HUDEP-2 (cell line): Measurements from ENCODE around the gene KLHL30.

Experiments
- DNase-seq, 76 experiments: peaks; one replicate each; lab custom pipeline; 2025; ENCODE audit not compliant: unreplicated experiment in 76 of 76; lab: John Stamatoyannopoulos, UW

The KLHL30 gene

DNA sequence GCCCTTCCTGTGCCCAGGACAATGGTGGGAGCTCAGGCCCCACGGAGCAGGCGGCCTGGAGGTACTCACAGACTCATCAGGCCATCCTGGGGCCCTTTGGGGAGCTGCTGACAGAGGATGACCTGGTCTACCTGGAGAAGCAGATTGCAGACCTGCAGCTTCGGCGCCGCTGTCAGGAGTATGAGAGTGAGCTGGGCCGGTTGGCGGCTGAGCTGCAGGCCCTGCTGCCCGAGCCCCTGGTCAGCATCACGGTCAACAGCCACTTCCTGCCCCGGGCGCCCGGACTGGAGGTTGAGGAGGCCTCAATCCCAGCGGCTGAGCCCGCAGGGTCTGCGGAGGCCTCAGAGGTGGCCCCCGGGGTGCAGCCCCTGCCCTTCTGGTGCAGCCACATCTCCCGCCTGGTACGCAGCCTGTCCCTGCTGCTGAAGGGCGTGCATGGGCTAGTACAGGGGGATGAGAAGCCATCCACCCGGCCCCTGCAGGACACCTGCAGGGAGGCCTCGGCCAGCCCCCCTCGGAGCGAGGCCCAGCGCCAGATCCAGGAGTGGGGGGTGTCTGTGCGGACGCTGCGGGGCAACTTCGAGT, 8.3 kb upstream of the KLHL30 start:
- no peak for DNase-seq

DNA sequence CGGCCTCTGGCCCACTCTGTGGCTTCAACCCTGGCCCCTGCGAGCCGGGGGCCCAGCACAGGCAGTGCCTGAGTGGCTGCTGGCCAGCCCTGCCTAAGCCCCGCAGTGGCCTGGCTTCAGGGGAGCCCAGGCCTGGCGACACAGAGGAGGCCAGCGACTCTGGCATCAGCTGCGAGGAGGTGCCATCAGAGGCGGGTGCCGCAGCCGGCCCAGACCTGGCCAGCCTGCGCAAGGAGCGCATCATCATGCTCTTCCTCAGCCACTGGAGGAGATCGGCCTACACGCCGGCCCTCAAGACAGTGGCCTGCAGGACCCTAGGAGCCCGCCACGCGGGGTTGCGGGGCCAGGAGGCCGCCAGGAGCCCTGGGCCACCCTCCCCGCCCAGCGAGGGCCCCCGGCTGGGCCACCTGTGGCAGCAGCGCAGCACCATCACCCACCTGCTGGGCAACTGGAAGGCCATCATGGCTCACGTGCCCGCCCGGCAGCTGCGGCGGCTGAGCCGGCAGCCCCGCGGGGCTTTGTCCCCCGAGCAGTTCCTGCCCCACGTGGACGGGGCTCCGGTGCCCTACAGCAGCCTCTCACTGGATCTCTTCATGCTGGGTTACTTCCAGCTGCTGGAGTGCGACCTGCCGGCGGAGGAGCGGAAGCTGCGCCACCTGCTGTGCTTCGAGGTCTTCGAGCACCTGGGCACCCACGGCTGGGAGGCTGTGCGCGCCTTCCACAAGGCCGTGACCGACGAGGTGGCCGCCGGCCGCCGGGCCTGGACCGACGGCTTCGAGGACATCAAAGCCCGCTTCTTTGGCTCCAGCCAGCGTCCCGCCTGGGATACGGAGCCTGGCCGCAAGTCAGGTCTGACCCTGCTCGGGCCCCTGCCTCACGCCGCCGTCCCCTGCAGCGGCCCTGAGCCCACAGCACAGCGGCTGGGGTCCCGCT, 7.5 kb upstream of the KLHL30 start:
- DNase-seq: no peak

DNA sequence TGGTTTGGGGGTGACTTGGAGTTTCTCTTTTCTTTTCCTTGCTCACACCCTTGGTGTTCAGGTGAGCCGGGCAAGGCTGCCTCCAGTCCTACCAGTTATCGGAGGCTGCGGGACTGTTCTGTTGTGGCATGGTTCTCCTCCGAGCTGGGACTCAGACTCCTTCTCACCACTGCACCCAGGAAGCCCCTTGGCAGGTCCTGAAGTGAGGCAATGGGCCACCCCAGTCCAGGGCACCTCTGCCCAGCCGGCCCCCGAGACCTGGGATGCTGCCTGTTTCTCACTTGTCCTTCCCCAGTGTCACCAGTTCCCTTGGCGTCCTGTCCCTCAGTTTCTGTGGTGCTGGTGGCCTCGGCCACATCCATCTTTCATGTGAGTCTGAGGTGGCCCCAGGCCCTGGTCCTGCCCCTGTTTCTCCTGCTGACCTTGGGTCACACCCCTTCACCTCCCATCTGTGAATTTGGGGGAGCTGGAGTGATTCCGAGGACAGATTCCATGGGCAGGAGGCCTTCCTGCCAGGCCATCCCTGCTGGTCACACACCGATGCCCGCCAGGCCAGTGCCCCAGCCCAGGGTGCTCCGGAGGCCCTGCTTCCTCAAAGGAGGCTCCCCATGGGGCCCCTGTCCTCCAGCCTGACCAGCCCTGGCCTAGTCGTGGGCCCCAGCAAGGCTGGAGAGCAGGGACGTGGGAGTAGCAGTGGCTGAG, 6.6 kb upstream of the KLHL30 start:
- no peak for DNase-seq

DNA sequence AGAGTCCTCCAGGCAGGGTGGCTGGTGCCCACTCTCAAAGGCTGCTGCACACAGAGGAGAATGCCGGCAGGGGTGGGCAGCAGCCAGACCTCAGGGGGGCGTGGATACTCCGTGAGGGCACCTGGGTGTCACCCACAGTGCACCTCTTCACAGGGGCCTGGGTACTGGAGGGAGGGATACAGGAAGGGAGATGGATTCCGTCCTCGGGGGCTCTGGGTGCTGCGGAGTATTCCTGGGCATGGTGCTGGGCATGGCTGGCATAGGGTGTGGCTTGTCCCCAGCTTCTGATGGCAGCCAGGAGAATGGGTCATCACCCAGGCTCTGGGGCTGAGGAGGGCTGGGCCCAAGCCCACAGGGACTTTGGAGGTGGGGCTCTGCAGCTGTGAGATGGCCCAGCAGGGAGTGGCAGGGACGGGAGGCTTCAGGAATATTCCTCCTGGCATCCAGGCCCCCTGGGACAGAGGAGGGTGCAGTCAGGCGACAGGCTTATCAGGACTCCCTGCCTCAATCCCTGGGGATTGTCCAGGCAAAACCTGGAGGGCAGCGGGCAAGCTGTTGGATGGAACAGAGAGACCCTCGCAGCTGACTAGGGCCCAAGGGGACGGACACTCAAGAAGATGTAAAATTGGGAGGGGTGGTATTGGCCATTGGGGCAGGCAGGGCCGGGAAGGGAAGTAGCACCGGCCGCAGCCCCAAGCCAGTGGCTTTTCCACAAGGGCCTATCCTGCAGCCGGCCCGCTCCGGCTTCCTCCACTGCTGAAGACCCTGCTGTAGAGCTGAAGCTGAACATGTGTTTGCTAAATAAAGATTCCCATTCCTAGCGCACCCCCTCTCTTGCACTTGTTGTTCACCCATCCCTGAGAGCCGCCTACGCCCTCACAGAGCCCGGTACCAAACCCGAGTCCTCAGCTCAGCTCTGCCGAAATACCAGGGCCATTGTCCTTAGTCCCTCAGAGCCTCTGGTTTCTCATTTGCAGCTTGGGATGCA, 5.7 kb upstream of the KLHL30 start:
- DNase-seq: no peak

DNA sequence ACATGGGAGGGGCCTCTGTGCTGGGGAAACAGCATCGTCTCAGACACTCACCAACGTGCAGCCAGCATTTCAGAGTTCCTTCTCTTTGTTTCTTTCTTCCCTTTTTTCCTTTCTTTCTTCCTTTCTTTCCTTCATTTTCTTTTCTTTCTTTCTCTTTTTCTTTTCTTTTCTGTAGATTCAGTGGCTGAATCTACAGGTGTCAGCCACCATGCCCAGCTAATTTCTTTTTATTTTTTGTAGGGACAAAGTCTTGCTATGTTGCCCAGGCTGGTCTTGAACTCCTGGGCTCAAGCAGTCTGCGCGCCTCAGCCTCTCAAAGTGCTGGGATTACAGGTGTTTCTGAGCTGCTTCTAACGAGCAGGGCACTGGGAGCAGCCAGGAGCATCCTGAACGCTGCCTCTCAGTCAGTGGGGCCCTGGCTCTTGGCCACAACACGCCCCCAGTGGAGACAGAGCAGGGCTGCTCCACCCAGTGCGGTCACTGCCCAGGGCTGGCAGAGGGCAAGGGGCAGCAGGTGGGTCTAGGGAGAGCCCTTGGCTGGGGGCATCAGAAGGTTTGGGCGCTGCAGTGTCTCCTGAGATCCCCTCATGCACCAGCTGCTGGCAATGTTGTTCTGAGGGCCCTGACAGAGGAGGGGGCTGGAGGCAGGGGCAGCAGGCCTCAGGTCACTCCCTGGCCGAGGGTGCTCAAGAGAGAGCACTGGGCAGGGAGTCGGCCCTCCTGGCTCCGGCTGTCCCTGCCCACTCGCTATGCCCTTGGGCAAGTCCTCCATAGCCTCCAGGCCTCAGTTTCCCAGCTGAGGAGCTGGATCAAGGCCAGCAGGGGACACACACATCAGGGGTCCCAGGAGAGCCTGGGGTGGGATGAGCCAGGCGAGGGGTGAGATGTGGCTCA, 4.7 kb upstream of the KLHL30 start:
- no peak for DNase-seq

DNA sequence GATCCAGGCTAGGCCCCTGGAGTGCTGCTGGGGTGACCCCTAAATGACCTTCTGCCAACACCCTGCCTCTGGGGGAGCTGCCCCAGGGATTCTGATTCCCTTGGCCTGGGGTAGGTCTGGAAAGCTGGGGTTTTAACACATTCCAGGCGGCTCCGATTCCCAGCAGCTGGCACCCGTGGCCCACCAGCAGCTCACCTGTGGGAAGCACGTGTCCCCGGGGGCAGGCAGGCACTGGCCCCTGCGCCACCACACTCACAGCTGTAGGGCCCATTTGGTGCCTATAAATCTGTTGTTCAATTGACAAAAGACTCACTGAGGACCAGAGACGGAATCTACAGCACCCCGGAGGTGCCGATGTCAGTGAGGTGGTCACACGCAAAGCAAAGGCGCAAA, 4.1 kb upstream of the KLHL30 start:
- DNase-seq: no peak

DNA sequence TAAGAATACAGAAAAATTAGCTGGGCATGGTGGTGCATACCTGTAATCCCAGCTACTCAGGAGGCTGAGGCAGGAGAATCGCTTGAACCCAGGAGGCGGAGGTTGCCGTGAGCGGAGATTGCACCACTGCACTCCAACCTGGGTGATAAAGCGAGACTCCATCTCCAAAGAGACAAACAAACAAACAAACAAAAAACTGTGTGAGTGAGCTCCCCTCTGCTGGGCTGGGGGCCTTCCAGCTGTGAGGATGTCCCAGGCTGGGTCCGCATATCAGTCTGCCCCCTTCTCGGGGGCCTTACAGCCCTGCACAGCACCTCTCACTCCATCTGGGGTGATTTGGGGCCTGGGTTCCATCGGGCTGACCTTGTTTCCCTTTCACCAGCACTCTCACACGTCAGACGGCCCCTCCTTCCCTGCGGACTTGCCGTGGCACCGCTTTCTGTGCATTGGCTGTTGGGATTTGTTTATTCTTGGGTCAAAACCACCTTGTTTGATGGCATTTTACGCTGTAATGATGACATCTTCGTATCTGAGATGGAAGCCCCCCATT, 2.8 kb upstream of the KLHL30 start:
- no peak for DNase-seq

DNA sequence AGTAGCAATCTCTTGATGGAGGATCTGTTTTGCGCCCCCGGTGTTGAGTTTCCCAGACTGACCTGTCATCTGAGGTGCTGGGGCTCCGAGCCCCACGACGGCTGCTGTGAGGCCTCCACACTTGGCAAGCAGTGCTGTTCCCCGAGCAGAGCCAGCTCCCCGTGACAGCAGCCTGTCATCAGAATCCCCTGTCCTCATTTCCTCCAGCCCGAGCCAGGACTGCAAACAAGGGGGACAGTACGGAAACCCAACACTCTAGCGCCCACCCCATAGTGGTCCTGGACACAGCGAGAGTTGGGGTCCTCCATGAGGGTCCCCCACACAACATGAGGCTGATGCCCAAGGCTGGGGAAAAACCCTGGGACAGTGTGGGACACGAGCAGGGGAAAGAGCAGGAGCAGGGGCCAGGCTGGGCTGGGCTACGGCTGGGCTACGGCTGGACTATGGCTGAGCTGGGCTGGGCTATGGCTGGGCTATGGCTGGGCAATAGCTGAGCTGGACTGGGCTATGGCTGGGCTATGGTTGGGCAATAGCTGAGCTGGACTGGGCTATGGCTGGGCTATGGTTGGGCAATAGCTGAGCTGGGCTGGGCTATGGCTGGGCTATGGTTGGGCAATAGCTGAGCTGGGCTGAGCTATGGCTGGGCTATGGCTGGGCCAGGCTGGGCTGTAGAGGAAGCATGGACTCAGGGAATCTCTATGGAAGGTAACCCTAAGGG, 1.5 kb upstream of the KLHL30 start:
- DNase-seq: peak in 1 of 76 experiments; percentile 16

DNA sequence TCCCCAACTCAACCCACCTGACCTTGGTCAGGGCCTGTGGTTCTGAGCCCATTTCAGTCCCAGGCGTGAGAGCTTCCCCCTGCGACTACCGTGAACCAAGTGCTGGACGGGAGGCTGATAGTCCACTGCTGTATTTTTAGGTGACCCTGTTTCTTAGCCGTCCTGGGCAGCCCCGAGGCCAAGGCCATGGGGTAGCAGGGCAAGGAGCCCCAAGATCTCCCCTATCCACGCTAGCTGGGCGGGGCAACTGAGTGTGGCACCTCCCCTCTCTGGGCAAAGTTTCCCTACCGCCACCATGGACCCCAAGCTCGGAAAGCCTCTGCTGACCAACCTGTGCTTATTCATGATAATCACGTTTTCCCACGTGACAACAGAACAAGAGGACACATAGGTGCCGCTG, 583 bp upstream of the KLHL30 start:
- DNase-seq: no peak

DNA sequence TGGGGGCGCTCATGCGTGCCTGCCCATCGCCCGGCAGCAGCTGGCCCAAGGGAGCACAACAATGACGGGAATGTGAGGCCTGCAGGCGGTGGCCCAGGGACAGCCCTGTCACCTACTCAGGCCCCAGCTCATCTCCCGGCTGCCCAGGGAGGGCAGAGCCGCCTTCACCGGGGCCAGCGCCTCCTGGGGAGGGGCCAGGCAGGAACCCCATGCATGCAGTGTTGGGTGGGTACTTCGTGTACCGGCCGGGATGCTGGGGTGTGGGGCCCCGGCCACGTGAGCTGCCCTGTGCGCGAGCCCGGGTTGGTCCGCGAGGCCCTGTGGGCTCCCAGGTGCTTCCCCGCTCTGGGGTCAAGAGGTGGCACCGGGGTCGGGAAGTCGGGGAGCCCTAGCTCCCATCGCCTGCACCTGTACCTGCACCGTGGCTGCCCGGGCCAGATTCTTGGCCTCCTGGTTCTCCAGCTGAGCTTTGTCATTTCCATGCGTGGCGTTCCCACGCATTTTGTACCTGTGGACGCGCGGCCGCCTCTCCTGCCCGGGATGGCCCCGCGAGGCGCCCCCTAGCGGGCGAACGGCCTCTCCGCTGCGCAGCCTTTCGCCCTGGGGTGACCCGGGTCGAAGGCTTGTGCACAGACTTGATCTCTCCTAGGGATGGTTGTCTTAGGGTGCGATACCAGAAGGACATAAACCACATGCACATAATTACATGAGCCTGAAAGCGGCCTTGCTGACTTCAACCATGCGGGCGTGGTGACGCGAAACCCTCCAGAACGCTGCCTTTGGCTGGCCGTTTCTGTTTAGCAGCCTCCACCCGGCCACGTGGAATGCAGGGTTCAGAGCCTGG, 950 bp downstream of the KLHL30 start:
- DNase-seq: peak in 19 of 76 experiments; percentile 4 to 43 (median 22)

DNA sequence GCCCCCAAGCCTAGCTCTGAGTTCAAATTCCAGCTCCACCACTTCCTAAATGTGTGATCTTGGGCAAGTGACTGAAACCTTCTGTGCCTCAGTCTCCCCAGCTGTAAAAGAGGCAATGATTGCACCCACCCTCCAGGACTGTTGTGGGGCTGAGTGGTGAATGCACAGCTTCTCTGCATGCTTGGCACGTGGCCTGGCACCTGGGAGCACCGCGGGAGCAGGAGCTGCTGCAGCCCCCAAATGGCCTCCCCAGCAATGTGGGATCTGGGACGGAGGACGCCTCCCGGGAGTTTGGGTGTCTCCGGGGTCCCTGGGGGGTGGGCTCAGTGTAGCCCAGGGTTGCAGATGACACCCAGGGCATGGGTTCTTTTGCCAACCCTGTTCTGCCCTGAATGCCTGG, 1.6 kb downstream of the KLHL30 start:
- no peak for DNase-seq

DNA sequence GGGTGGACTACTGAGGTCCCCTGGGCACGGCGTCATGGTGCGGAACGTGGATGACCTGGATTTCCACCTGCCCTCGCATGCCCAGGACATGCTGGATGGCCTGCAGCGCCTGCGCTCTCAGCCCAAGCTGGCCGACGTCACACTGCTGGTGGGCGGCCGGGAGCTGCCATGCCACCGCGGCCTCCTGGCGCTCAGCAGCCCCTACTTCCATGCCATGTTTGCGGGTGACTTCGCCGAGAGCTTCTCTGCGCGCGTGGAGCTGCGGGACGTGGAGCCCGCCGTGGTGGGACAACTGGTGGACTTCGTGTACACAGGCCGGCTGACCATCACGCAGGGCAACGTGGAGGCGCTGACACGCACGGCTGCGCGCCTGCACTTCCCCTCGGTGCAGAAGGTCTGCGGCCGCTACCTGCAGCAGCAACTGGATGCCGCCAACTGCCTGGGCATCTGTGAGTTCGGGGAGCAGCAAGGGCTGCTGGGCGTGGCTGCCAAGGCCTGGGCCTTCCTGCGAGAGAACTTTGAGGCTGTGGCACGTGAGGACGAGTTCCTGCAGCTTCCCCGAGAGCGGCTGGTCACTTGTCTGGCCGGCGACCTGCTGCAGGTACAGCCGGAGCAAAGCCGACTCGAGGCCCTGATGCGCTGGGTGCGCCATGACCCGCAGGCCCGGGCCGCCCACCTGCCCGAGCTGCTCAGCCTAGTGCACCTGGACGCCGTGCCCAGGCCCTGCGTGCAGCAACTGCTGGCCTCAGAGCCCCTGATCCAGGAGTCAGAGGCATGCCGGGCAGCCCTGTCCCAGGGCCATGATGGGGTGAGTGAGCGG, 2.5 kb downstream of the KLHL30 start:
- no peak for DNase-seq

DNA sequence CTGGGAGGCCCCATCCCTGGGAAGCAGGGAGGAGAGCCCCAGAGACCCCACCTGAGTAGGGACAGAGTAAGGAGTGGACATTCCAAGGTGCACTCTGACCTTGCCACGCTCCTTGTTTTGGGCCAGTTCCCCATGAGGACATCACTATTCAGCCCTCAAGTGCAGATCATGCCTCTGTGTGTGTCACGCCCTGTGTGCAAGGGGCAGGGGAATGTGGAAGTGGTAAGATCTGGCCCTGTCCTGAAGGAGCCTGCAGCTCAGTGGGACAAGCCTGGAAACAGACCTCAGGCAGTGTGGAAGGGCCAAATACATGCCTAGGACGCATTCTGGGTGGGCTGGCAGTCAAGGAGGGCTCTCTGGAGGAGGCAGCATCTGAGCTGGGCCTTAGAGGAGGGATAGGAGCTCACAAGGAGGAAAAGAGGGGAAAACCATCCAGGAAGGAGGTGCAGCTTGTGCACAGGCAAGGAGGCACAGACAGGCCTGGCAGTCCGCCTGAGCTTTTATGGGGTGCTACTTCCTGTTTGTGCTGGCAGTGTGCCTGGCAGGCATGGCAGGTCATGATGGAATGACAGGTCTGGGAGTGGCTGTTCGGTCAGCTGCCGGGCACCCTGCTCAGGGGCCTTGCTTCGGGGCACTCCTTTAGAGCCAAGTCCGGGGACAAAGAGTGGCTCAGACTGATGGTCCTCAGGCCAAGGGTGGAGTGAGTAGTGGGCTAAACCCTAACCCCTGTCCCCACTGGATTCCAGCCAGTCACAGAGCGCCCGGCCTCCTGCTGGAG, 3.3 kb downstream of the KLHL30 start:
- peak in 62 of 76 experiments; percentile 16 to 70 (median 46) for DNase-seq

DNA sequence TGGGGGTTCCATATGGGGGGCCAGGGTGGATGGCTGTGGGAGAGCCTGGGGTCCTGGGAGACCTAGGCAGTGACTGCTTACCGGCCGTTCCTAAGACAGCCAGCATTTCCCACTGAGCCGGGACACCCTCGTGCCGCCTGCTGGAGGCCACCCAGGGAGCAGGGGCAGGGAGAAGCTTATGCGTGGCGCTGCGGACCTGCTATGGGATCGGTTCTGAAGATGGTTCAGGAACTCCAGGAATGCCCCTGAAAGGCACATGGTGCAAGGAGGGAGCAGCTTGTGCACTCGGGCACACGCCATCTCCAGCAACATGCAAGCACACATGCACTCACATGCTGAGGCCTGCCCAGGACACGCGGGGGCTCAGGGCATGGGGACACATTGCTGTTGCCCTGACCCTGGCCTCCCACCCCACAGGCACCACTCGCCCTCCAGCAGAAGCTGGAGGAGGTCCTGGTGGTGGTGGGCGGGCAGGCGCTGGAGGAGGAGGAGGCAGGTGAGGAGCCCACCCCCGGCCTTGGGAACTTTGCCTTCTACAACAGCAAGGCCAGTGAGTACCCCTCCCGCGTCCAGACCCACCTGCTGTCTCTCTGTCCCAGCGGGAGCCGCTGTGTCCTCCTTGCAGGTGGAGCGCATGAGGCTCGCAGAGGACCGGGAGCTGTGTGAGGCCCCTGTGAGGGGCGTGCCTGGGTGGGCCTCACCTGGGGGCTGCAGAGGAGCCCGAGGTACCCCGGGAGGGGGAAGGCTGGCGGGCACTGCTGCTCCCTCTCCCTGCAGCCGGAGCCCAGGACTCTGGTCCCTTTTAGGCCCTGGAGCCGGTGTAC, 4.1 kb downstream of the KLHL30 start:
- DNase-seq: no peak
